ENCODE measurements around the gene TAF3.

The TAF3 gene

GRCh38 chr10:8047452-8048280, 229.4 kb downstream of the TAF3 start:
- DNase-seq (ENCODE audit: low read depth), result no peak

DNA sequence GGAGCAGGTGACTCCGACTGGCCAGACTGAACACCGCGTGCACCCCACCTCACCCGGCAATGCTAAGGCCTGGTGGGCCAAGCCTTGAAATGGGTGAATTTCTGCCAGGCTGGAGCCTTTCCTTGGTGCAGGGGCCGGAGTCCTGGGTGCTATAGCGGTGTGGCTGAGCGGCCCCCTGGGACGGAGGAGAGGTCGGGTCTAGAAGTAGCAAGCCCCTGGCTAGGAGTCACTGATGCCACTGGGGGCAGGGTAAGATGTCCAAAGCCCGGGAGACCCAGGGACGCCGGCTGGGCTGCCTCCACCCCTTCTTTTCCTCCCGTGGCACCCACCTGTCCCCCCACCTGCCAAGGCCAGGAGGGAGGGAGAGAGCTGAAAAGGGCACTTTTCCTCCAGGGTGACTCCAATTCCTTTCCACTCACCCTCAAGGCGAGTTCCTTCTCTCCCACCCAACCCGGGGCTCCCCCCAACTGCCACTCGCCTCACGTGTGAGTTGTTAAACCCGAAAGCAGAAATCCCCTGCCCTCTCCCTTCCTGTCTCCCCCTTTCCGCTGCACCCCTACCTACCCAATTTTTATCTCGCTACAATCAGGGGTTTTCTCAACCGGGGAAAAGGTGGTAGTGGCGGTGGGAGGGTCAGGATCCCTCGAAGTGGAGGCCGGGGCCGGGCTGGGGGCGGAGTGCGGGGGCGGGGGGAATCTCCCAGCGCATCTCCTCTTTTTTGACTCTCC, 230.1 kb downstream of the TAF3 start:
- DNase-seq (ENCODE audit: low read depth), result no peak

DNA sequence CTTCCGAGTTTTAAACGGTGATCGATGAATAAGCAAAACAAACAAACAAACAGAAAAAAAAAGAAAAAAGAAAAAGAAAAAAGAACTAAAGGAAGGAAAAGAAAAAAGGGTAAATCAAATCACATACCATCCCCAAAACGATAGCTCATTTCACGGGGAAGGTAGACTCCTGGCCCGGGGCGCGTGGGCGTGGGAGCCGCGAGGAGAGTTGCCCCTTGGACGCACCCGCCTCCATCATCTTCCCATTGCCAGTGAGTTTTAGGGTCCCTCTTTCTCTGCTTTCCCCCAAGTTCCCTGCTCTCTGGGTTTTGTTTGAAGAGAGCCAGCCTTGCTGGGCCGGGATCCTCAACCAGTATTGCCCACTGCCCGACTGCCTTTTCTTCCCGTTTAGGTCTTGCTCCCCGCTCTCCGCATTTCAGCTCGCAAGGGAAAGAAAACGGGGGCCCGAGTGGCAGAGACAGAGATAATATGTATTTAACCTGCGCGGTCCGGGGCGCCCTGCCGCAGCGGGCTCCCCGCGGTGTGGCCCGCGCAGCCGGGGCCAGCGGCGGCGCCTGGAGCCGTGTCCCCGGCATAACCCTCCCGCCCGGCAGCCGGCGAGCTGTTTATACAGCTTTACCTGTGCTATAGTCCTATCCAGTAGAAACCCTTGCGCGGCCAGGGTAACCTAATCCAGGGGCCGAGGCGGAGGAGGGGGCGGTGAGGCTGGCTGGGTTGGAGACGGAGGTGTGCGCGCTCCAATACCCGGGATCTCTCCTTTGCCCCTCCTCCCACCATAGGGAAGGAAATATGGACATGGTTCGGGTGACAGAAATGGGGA, 230.9 kb downstream of the TAF3 start:
- no peak for DNase-seq (ENCODE audit: low read depth)

- no peak for DNase-seq (ENCODE audit: low read depth)
Measured at GRCh38 chr10:8049865-8050555, 231.7 kb downstream of the TAF3 start.

- DNase-seq (ENCODE audit: low read depth), result no peak
Measured at GRCh38 chr10:8050556-8051108, 232.3 kb downstream of the TAF3 start.

GRCh38 chr10:8051109-8051821, 233.0 kb downstream of the TAF3 start:
- no peak for DNase-seq (ENCODE audit: low read depth)

GRCh38 chr10:8051851-8052257, 233.5 kb downstream of the TAF3 start:
- no peak for DNase-seq (ENCODE audit: low read depth)

DNA sequence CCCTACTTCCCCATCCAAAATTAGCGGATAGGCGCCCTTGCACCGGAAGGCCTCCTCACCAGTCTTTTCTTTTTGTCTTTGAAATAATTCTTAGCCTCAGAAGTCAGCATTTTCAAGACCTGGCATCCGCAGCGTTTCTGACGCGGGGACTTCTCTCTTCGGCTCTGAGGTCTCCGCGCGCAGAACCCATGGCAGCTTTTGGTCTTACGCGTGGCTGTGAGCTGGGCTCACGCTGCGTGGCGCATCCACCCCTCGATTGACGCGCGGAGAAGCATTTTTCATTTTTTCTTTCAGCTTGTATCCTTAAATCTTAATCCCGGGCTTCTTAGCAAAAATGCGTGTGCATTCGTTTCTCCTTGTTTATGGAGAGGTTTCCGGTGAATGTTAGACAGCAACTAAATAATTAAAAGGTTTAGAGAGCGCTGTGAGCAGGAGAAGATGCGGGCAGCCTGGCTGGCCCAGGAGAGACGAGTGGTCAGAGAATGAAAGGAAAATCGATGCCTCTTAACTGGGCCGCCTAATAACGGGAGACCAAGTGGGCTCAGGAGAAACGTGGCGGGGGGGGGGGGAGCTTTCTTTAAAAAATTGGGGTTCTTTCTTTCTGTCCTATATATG, 234.1 kb downstream of the TAF3 start:
- no peak for DNase-seq (ENCODE audit: low read depth)

DNA sequence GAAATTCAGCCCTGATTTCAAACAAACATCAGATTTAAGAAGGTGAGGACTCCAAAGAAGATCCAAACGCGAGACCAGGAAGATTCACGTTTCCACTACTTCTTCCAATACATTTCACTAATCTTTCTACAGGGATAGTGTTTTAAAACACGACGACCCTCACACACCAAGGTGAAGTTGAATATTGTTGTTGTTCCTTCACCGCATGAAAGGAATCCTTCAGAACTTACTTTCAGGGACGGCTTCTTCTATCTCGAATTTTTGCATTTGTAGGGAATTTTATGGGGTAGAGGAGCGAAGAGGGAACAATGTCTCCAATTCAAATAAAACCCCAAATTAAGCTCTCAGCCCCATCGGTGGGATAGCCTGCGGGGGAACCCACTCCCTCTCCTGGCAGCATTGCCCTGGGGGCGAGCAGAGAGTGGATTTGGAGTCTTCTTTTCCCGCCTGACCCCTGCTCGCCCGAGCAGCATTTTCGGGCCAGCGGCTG, 234.7 kb downstream of the TAF3 start:
- no peak for DNase-seq (ENCODE audit: low read depth)

- peak; percentile 93 for DNase-seq (ENCODE audit: low read depth)
Measured at GRCh38 chr10:8053446-8054243, 235.3 kb downstream of the TAF3 start.

GRCh38 chr10:8054244-8054493, 235.9 kb downstream of the TAF3 start:
- DNase-seq (ENCODE audit: low read depth), result no peak

DNA sequence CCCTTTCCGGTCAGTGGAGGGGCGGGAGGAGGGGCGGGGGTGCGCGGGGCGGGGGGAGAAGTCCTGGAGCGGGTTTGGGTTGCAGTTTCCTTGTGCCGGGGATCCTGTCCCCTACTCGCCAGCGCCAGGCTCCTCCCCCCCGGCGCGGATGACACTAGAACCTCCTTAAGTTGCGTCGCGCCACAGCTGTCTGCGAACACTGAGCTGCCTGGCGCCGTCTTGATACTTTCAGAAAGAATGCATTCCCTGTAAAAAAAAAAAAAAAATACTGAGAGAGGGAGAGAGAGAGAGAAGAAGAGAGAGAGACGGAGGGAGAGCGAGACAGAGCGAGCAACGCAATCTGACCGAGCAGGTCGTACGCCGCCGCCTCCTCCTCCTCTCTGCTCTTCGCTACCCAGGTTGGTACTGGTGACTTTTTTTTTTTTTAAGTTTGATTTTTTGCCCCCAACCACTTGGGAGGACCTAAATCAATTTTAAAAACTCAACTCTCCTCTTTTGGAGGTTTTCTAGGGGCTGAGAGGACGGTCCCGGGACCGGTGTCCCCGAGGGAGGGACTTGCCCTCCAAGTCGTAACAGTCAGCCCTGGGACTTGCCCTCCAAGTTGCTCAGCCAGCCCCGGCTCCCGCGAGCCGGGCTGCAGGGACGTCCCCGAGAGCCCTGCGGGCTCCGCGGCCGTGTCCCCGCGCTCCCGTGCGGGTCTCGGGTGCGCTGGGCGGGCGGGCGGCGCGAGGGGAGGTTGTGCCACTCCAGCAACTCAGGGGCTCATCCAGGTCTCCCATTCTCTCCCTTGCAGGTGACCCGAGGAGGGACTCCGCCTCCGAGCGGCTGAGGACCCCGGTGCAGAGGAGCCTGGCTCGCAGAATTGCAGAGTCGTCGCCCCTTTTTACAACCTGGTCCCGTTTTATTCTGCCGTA, 236.4 kb downstream of the TAF3 start, which contains the start of gene GATA3:
GATA3 (plus strand) TSS at position 195 of the 914 bp plus-strand sequence. CDS start 968 bp downstream, outside the sequence.
- DNase-seq (ENCODE audit: low read depth), result peak; percentile 70

- no peak for DNase-seq (ENCODE audit: low read depth)
Measured at GRCh38 chr10:8055420-8056349, 237.4 kb downstream of the TAF3 start.

DNA sequence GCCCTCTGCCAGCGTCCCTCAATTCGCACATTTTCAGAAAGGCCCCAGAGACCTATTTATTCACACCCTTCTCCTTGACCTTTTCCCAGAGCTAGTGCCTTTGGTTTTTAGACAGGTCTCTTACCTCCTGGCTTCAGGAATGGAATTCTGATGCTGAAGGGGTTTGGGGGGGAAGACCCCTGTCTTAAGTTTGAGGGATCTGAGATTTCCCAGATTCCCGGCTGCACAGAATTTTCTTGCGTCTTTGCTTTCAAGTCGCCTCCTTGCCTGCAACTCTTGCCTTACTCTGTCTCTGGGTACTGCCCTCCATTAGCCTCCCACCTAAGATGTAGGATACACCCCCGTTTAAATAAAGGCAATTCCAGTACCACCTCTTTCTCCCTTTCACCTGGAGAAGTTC, 238.1 kb downstream of the TAF3 start:
- DNase-seq (ENCODE audit: low read depth), result no peak

GRCh38 chr10:8056871-8057331, 238.6 kb downstream of the TAF3 start:
- no peak for DNase-seq (ENCODE audit: low read depth)

DNA sequence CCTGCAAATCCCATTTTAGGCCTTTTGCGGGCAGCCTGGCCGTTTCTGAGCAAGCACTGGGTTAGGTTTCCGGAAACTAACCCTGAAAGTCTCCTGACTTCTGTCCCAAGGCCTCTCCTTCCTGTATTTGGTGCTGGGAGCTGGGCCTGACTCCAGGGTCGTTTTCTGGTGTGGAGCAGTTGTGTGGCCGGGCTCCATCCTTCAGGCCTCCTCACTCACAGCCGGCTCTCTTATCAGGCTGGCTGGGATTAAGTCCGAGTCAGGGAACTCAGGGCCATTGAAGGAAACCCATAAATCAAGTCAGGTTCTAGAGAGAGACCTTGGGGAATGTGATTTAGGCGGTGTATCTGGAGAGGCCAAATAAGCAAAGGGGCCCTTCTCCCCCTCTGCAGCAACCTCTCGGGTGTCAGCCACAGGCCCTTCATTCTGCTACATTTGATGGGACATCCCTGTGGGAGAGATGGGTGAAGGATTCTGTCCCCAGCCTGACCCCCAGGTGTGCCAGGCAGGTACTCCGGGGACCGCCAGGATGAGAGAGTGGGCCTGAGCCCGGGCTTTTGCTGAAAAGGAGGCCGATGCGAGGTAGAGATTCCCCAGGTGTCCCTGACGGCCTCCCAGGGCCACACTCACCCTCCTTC, 239.4 kb downstream of the TAF3 start:
- no peak for DNase-seq (ENCODE audit: low read depth)

Measured in stimulated activated CD8-positive, alpha-beta memory T cell treated with anti-CD3 and anti-CD28 coated beads, Interleukin-12 subunit alpha, Interleukin-12 subunit beta, amount 100 ng/mL, for 1 hour (primary cell).